ENCODE measurements around the gene CACNB4.

Gene CACNB4

GRCh38 chr2:152086231-152086630 lies 12.6 kb downstream of the CACNB4 start:
- no peak for DNase-seq

GRCh38 chr2:152084076-152084475 lies 14.8 kb downstream of the CACNB4 start:
- DNase-seq = no peak

DNA sequence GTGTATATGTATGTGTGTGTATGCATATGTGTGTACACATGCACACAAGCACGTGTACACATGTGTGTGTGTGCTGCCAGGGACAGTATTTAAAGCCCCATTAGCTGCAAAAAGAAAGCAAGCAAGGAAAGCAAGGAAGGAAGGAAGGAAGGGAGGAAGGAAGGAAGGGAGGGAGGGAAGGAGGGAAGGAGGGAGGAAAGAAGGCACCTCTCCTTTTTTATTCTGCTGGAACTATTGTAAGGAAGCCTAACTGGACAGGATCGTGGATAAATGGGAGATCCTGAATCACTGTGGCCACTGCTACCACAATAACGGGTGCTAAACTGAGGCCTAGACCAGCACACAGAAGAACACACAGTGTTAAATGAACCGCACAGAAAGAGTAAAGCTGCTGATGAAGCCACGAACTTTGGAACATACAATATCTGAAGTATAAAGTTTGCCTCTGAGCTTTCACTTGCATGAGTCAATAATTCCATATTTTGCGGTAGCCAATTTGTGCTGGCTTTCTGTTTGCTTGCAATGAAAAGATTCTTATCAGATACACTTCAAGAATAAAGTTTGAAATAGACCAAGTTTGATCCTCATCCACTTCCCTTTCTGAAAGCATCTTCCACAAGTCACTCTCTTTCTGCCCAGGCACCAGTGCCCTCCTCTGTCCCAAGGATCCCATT lies 15.5 kb downstream of the CACNB4 start:
- DNase-seq = no peak

DNA sequence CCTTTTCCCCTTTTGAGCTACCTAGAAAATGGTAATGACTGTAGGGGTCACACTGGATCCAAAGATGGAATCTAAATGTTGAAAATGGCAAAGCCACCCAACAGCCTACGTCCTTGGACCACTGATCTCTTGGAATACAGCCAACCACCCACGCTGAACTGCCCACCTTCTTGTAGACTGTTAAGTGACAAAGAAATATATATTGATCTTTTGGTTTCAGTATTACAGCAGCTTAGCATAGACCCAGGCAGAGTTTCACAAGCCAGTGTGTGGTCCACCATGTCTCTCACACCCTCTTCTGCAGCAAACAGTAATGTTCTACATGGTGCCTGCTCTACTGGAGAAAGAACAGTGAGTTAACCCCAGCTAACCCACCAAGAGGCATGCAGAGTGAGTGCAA lies 20.2 kb downstream of the CACNB4 start:
- no peak for DNase-seq

DNA sequence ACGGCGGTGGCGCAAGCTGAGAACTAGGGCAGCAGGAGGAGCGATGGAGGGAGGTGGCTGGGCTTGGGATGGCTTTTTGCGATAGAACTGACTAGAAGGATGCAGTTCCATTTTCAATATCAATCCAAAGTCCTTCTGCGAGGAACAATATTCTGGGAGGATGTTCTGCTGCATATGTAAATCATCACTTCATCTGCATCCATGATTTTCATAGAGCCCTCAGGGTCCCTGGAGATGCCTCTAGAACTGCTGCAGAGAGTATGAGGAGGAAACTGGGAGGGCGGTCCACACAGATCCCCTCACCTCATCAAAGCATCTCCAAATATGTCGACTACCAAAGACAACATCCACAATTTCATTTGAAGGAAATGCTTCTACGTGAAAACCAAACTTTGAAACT lies 20.8 kb downstream of the CACNB4 start:
- no peak for DNase-seq

DNA sequence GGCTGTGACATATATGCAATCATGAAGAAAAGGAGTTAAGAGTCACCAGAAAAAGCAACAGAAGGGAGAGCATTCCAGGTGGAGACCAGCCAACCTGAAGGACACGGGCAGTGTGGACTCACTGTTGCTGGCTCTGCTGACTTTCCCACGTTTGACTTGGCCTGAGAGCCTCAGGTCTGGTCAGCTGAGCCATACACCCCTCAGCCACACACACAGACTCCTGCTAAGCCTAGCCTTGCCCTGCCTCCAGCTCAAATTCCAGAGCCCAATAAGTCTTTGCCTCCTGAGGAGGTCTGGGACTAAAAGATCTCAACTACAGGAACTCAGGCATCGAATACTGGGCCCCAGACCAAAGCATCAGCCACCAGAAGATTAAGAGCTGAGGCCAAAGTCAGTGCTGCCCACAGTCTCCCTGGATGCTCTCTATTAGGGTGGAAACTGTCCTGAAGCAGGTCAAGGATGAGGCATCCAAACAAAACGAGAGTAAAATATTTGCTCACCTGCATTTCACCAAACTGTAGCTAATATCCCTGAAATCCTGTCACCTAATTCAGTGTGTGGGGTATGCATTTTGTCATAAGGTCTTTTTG lies 23.3 kb downstream of the CACNB4 start:
- DNase-seq = no peak

- no peak for DNase-seq
Observed at GRCh38 chr2:152072011-152072410, 26.8 kb downstream of the CACNB4 start.

DNA sequence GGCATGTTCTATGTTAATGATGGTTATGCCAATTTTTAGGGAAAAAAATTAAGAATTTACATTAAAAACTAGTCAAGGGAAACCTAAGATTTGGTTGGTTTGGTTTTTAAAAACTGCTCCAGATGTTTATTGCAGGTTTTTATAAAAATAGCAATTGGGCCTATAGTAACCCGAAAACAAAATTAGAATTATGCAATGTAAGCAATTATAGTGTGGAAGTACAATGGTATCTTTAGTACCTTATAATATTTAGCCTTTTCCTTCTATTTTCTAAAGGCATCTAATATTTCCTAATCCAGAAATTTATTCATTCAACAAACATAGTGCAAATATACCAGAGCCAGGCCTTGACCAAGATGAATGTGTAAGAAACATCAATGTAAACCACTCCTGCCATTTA lies 27.3 kb downstream of the CACNB4 start:
- DNase-seq = no peak

- no peak for DNase-seq
Observed at GRCh38 chr2:152071092-152071491, 27.8 kb downstream of the CACNB4 start.

GRCh38 chr2:152068226-152068625 lies 30.6 kb downstream of the CACNB4 start:
- DNase-seq = no peak

DNA sequence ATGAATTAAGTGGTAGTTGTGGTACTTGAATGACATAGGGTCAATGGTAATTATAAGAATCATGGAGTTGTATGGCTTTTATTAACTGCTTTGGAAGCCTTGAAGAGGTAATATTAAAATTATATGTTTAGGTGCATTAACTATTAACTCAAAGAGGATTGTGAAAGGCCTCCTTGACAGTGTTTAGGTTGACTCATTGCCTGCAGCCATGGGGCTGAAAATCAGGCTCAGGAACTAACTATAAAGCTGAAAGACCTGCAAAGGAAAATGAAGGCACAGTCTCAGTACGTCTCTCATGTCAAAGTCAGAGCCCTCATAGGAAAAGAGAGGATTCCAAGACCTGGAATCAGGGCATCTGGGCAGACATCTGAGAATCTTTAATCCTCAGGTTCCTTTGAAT lies 31.0 kb downstream of the CACNB4 start:
- DNase-seq = no peak

GRCh38 chr2:152065945-152066344 lies 32.9 kb downstream of the CACNB4 start:
- no peak for DNase-seq

- no peak for DNase-seq
Observed at GRCh38 chr2:152064001-152064400, 34.8 kb downstream of the CACNB4 start.

DNA sequence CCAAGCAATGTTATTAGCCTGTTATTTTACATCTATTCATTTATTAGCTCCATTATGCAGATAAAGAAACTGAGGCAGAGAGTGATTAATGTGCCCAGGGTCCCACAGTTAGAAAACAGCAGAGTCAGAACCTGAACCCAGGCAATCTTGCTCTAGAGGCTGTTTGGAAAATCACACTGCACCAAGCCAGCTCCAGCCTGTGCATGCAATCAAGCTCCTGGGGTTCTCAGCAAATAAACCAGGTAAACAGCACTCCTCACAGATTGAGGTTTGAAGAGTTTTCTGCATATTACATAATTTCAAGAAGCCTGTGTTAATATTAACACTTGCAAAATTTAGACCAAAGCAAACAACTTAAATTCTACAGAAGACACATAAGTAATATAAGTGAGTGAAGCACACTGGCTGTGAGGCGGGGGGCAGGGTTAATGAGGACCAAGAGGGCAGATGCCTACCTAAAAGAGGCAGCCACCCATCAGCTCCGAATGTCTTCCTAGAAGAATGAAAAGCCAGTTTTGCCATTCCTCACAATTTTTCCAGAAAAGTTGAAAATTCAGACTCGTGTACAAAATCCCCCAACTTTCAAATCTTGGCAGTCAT lies 35.4 kb downstream of the CACNB4 start:
- DNase-seq = no peak

GRCh38 chr2:152062125-152063091 lies 36.4 kb downstream of the CACNB4 start:
- DNase-seq = no peak

DNA sequence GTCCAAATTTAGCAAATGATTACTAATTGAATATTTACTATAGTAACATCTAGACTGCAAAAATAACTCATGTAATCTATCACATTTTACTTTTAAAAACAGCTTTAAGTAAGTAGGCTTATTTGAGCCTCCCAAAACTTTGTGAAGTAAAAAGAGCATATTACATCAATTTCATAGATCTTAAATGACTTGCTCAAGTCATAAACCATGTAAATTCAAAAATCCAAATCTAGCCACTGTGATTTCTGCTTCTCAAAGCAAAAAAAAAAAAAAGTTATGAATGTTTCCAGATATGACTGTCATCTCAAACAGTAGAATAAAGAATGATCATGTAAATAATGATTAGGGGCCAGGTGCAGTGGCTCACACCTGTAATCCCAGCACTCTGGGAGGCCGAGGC lies 37.5 kb downstream of the CACNB4 start:
- no peak for DNase-seq

DNA sequence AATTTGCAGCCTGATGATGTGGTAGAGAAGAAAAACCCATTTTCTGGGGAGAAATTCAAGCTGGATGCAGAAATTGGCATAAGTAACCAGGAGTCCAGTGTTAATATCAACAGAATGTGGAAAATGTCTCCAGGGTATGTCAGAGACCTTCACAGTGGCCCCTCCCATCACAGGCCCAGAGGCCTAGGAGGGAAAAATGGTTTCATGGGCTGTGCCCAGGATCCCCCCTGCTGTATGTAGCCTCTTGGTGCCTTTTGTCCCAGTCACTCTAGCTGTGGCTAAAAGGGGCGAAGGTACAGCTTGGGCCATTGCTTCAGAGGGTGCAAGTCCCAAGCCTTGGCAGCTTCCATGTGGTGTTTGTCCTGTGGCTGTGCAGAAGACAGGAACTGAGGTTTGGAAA lies 40.2 kb downstream of the CACNB4 start:
- DNase-seq = no peak

- DNase-seq = no peak
Observed at GRCh38 chr2:152056418-152056817, 42.4 kb downstream of the CACNB4 start.

DNA sequence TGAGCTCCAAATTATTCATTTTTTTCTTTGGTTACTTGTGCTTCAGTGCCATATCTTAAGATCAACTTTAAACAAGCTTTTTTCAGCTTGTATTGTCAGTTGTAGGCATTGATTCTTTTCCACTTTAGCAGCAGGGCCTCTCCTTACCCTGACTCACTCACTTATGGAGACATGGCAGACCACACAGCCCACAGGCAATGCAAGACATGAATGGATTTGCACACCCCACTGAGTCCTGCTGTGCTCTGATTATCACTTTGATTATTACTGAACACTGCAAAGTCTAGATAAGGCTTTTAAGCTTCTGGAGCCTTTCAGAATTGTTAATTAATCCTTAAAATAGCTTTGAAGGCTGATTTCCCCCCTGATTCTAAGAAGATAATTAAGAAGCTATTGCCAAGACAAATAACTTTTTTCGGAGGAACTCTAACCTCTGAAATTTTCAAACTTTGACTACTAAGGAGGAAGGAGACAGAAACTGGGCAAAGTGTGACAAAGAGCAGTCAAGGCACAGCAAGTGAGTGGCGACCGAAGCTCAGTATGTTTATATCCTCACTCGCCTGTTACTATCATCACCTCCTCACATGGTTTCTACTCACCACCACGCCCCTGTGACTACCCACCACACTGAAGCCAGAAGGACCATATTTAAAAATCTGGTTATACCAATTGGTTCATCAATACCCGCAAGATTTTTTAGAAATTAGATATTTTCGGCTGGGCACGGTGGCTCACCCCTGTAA lies 43.3 kb downstream of the CACNB4 start:
- no peak for DNase-seq

DNA sequence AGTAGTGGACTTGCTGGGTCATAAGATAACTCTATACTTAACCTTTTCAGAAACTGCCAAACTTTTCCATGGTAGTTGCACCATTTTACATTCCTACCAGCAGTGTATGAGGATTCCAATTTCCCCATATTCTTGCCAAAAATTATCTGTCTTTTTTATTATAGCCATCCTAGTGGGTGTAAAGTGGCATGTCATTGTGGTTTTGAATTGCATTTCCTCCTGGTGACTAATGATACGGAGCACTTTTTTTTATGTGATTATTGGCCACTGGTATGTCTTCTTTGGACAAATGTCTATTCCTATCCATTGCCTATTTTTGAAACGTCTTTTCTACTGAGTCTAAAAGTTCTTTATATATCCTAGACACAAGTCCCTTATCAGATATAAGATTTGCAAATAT lies 44.3 kb downstream of the CACNB4 start:
- DNase-seq = no peak

GRCh38 chr2:152051436-152051835 lies 47.4 kb downstream of the CACNB4 start:
- no peak for DNase-seq

DNA sequence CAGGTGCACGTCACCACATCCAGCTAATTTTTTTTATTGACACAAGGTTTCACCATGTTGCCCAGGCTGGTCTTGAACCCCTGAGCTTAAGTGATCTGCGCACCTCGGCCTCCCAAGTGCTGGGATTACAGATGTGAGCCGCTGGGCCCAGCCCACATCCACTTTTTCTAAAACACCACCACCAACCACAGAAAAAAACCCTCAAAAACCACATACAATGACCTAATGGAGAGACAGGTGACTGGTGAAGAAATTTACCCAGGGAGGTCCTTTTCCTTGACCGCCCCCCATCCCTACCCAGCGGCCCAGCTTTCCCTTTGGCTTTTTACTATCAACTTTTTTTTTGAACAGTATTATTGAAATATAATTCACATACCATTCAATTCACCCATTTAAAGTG lies 47.9 kb downstream of the CACNB4 start:
- no peak for DNase-seq

DNA sequence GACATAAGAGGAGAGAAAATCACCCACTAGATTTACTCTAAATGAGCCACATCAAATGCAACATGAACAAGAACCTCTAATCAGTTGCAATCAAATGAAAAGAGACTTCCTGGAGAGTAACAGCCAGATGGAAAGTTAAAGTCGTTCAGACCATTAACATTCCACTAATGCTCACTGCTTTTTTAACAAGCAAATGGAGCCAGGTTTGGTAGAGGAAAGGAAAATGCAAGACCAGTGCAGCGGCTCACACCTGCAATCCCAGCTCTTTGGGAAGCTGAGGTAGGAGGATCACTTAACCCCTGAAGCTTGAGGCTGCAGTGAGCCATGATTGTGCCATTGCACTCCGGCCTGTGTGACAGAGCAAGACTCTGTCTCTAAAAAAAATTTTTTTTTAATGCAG lies 48.5 kb downstream of the CACNB4 start:
- DNase-seq = no peak
